Dermis blood vessel endothelial cell (primary cell): ENCODE measurements around the gene TGM6. TPM values are rescaled to one million over a fixed set of nuclear protein-coding genes. Genes with fewer than 3 reads are reported as not detected.

Experiments used
- DNase-seq: peaks from one replicate; pipeline ENCODE4 v3.0.0; 2010
- total RNA-seq: library from RNA; depleted of rRNA; stranded (reverse); fragments of >200 nt; gene quantifications from 2 replicates; pipeline ENCODE4 v1.2.3, GENCODE V29; 2014

The TGM6 gene
- not detected in 2 replicates for total RNA-seq

DNA sequence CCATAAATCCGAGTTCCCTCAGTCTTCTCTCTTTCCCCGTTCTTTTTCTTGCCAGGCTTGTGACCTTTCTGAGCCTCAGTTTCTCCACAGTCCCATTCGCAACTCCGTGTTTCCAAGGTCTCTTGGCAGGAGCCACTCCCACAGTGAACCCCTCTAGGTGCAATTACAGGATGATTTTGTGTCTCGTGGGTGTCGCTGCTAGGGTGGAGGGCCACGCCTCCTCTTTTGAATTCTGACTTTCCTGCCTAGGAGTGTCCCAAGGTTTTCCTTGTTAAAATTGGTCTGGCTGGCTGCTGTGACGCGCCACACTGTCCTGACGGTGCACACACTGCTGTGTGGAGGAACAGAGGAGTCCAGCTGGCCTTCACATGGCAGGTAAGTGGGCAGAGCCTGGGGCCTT lies at the start of gene TGM6:
Gene TGM6 (plus strand): TSS at position 301 of the 400 bp plus-strand sequence. CDS start 68 bp downstream, at position 369.
- no peak for DNase-seq

DNA sequence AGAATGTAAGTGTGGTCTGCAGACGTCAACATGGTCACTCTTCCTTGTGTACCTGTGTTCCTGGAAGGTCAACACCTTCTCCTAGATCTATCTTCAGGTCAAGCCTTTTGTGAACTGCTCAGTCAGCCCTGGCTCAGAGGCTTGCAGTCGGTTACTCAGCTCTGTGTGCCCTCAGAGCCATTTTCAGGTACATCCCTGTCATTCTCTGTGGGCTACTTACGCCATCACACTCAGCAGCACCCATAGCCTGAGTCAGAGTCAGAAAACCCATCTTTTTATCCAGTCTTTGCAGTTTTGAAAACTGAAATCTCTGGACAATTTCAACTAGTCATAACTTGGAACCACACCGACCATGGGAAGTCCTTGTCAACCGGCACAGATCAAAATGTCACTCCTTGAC lies 49.6 kb upstream of the TGM6 start:
- no peak for DNase-seq

DNA sequence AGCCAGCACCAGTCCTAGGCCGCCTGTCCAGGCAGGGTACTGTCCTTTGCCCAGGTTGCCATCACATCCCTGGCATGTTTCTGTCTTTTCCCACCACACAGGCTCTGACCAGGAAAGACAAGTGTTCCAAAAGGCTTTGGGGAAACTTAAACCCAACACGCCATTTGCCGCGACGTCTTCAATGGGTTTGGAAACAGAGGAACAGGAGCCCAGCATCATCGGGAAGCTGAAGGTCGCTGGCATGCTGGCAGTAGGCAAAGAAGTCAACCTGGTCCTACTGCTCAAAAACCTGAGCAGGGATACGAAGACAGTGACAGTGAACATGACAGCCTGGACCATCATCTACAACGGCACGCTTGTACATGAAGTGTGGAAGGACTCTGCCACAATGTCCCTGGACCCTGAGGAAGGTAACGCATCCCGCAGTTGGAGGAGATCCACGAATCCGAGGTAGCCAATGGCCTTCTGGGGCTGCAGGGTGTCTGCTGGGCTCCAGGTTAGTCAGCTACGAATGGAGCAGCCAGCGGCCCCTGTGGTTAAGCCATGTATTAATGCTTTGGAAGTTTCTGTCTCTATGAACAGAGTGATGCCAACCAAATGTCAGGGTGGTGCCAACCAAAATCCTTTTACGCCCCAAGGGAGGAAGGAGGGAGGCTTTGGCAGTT lies 48.7 kb upstream of the TGM6 start:
- no peak for DNase-seq

DNA sequence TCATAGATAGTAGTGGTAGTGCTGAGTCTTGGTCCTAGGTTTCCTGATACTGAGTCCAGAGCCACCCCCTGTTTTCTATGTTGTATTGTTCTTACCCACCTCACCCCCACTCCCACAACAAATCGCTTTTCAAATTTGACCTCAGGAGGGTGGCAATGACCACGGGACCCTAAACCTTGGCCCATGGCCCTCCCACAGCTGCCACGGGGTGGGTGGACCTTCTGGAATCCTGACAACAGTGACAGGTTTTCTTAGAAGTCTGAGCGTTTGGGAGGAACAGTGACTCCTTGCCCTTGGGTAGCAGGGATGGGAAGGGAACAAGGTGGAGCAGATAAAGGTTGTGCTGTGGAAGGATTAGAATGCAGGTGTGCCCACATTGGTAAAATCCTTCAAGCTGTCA lies 48.0 kb upstream of the TGM6 start:
- DNase-seq, result no peak

DNA sequence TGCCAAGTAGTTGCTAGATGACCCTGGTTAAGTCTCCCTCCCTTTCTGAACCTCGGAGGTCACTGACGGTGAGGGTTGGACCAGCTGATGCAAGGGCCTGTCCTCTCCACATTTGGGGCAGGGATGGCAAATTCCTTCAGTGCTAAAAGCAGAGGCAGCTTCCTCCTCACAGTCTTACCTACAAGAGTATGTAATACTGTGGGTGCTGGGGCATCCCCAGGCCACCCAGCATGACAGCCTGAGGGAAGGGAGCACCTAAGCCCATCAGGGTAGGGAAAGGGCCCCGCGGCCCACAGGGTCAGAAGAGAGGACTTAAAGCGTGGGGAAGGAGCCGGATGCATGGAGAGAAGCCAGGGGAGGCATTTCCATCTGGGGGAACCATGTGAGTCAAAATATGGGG lies 46.9 kb upstream of the TGM6 start:
- no peak for DNase-seq

DNA sequence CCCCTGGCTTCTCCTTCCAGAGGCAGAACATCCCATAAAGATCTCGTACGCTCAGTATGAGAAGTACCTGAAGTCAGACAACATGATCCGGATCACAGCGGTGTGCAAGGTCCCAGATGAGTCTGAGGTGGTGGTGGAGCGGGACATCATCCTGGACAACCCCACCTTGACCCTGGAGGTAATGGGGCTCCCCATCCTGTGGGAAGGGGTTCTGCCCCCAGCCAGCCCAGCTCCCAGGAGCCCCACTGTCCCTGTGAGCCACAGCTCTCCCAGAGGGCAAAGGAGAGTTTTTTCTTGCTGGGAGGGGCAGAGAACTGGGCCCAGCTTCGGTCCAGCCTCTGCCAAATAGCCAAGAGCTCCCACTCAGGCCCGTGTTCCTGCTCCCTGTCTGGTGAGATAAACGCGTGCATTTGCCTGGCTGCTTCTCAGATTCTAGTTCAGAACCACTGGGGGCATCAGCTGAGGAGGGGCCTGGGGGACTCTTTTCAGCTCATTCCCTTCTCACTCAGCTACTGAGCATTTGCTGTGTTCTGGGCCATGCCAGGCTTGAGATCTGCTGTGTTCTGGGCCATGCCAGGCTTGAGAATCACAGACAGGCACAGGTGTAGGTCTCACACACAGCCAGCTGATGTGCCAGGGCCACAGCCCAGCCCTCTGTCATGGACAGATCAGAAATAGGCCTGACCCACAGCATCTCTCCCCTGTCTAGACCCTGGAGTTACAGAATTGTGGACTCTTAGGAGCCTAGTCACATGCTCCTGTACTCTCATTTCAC lies 45.4 kb upstream of the TGM6 start:
- no peak for DNase-seq

DNA sequence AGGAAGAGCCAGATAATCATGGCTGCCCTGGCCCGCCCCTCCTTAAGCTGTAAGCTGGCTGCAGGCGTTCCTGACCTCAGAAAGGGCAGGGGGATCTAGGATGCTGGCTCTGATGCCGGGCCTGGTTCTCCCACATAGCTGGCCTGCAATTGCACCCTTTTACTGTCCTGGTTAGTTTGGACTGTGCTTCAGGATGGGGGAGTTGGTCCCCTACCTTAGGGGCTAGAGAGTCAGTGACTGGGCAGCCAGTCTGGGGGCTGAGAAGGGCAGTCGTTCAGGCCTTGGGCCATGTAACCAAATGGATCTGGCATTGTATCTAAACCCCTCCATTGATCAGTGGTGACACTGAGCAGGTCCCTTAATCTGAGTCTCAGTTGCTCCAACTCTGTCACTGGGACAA lies 44.2 kb upstream of the TGM6 start:
- DNase-seq, result no peak

DNA sequence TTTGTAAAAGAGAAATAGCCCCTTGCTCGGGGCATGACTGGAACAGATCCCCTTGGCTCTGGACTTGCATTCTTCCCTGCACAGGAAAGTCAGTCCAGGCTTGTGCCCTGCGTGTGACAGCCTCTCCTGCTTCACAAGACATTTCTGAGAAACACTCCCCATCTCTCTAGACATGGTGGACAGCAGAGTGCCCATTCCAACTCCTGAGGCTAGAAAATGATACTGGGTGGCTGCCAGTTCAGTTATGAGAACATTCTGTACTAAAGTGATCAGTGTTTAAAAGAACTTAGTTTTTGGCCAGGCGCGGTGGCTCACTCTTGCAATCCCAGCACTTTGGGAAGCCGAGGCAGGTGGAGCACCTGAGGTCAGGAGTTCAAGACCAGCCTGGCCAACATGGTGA lies 43.6 kb upstream of the TGM6 start:
- DNase-seq, result no peak

DNA sequence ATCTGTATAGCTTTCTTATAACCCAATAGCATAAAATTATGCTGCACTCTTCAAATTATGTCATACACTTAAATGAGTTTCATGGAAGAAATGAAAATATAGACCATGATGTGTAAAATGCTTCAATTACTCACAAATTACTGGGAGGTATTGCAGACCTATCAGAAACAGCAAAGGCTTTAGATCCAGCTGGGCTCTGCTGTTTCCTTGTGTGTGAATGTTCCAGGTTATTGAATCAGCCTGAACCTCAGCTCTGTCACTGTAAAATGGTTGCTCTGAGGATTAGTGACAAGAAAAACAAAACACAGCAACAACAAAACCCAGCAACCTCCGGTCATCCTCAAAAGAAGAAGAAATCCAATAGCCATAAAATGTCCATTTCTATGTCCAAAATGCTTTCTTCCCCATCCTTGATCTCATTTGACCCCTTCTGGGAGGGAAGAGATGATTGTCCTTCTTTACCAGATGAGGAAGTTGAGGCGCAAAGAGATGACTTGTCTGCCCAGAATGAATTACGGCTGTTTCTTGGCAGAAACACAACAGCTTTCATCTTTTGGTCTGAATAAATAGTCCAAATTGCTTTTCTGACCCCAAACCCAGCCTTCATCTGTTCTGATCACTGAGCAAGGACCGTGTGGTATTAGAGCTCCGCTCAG lies 42.2 kb upstream of the TGM6 start:
- DNase-seq, result no peak

DNA sequence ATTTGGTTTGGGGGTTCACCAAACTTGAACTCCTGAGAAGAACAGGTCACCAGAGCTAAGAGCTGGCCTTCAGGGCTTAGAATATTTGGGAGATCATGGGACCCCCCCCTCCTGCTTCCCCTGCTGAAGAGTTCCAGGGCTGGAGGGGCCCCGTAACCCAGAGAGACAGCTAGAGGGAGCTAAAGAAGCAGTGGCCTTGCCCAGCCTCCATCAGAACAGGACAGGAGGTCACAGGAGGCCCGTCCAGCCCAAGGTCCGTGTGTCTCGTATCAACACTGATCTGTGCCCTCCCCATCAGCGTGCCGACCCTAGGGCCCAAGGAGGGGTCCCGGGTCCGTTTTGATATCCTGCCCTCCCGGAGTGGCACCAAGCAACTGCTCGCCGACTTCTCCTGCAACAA lies 40.6 kb upstream of the TGM6 start:
- no peak for DNase-seq

DNA sequence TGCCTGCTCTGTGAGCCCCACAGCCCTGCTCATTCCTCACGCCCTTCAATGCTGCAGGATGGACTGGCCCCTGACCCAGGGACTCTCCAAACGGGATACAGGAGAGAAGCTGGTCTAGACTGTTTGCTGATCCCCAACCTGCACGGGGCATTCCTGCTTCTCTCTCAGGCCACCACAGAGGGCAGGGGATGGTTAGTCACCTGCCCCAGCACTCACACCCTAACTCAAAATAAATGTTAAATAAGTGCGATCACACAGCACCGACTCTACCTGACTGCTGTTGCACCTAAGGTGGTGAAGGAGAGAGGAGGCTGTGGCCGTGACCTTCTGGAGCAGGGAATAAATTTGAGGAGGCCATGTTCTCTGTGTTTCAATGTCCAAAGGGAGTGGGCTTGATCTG lies 39.9 kb upstream of the TGM6 start:
- no peak for DNase-seq

DNA sequence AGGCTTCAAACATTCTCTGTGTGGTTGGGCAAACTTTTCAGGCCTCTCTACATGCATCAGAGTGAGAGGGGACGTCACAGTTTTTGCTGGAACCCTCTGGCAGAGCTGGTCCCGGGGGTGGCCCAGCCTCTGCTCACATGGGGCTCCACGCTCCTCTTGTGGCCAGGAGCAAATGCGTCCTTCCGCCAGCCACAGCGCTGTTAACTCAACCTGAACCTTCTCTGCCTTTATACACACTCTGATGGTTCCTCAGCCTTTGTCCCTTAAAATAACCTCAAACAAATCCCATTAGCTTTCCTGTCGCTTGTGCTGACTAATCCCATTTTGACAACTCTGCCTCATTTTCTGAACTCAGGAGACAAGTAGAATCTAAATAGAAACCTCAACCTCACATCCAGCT lies 39.4 kb upstream of the TGM6 start:
- DNase-seq, result no peak

DNA sequence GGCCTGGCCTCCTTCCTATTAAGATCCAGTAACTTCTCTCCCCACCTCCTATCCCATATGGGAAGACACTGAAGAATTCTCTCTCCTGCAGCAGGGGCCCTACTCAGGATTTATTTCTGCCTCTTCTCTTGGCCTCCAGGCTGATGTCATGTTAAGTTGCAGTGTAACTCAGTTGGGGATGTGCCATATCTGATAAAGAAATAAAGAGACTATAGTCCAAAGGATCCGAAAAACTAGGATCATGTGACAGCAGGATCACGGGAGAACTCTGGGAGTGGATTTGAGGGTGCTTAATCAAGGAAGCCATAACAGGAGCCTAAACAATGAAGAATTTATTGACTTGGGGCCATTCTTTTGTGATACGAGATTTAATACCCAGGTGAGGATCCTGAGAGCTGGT lies 38.5 kb upstream of the TGM6 start:
- no peak for DNase-seq

DNA sequence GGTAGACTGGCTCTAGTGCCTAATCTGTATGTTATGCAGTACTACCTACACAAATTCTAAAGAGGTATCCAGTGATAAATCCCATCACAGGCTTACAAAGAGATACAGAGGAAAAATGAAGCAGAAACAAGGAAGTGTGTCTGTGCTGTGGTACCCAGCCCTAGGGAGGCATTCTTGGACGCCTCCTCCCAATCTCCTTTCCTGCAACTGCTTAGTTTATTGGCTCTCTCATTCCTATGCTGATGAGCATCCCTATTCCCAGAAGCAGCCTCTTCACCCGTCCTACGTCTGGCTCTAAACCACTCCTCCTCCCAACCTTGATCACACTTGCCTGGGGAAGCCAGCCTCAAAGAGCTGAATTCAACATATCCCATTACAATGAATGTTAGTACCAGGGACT lies 34.5 kb upstream of the TGM6 start:
- DNase-seq, result no peak

DNA sequence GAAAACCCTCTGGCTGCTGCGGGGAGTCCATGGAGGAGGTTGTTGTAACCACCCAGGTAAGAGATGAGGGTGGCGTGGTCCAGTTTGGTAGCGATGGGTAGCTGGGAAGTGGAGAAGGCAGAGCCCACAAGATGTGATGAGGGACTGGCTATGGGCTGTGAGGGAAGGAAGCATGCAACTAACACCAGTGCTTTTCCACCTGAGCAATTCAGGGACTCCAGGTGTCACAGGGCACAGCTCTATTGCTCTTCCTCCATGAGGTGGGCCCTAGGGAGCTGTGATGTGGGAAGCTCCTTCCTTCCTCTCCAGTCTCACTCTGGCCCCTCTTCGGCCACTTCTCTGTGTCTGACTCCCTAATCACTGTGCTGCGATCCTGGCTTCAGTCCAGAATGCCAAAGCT lies 32.4 kb upstream of the TGM6 start:
- no peak for DNase-seq

DNA sequence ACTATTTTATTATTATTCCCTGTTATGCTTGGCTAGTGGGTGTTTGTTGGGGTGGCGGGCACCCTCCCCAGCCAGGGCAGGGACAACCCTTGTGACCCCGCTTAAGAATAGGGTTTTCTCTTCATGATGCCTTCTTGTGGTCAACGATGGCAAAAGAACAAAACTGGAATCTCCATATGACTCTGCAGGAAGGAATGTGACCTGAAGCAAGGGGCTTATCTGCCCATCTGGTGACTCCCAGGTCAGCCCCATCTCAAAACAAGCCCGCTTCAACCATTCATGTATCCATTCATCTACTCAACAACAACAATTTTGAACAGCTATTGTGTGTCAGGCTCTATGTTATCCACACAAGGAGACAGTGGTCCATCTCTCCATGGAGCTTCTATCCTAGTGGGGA lies 30.9 kb upstream of the TGM6 start:
- DNase-seq, result no peak

DNA sequence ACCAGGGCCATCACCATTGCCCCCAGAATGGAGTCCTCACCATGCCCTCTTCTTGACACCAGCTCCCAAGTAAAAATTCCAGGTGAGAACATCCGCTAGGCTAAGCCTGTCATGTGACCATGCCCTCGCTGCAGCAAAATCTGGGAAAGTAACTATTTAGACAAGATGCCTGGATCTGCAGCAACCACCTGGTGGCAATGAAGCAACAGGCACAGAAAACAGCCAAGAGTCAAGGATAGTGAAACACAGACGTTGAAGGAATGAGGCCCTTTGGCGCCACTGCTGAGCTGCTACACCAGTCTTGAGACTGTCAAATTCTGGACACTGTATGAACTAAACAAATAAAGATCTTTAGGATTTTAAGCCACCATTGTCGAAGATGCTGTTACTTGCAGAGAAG lies 30.1 kb upstream of the TGM6 start:
- DNase-seq, result no peak

DNA sequence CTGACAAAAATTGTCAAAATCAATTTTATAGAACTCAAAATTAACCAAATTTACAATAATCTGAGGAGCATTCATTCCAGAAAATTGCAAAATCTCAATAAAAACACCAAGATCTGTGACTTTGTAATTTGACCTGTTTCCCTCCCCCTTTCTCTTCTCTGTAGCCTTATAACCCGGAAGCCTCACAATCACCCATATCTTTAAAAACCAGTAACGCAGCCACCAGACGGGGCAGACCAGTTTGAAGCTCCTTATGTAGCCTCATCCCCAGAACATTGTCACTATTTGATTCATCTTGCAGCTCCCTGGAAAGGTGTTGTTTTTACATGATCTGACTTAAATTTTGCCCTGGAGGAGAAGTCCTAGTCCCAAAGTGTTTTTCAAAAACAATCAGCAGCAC lies 27.5 kb upstream of the TGM6 start:
- no peak for DNase-seq

DNA sequence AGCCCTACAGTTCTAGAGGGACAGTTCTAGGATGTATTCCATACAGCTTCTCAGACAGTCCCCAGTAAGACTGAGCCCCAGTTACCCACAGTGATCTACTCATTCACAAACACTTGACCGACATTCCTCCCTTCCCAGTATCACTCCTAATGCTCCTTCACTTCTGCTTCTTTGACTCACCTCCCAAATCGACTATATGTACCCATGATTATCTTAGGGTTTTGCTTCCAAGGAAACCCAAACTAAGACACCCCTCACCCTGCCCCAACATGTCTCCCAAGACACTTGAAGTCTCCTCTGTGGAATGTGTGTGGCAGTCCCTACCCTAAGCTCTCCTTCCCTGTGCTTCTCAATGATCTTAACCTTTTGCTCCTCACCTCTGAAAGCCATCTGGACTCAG lies 23.6 kb upstream of the TGM6 start:
- no peak for DNase-seq

DNA sequence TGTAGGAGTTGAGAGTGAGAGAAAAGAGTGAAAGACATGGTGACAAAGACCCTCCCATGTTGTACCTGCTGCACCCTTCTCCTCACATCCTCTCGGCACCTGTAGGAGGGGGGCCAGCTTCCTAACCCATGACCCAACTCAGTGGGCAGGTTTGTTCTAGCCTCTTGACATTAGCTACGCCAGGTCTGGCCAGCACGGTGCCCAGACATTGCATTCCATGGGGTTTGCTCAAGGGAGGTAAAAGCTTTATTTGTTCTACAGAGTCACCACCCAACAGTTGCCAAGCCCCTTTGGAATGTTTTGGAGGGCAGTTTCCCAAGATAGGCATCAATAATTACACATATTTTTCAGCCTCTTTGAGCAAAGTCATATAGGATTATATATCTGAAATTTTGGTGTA lies 22.7 kb upstream of the TGM6 start:
- DNase-seq, result no peak

DNA sequence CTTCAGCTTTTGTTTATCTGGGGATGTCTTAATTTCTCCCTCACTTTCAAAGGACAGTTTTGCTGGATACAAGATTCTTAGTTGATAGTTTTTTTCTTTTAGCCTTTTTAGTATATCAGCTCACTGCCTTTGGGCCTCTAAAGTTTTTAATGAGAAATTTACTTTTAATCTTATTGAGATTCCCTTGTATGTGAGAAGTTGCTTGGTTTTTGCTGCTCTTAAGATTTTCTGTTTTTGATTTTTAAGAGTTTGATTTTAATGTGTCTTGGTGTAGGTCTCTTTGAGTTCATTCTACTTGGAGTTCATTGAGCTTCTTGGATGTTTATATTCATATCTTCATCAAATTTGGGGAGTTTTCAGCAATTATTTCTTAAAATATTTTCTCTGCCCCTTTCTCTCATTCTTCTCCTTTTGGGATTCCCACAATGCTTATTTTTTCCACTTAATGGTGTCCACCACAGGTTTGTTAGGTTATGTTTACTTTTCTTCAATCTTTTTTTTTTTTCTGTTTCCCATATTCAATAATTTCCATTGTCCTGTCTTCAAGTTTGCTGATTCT lies 19.6 kb upstream of the TGM6 start:
- DNase-seq, result no peak

DNA sequence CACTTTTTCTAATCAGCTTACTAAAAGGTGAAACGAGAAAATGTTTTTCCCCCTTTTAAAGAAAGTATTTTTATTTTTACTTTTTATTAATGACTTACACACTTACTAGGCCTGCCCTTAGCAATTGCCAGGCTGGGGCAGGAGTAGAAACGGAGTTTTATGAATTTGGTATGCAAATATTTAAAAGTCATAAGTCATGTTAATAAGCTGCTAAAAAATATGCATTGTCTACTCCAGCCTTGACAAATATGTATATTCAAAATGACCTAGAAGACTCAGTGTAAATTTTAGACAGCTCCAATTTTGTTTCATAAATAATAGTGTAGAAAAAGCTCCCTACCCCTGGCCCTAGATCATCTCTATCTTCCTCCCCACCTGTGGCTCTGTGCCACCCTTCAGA lies 17.5 kb upstream of the TGM6 start:
- DNase-seq, result no peak

DNA sequence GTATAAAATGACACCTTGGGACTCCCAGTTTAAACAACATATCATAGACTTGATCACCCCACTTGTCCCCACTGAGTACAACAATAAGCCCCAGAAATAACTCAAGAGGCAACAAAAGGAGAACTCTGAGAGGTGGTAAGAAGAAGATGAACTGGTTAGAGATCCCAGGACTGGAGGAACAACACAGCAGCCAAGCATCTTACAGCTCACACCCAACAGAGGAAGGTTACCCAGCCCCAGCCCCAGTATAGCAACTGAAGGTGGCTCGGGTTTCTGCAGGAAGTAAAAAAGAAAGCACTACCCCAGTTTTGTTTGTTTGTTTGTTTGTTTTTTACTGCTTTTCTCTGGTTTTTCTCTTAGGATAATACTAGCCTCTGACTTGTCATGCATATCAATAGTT lies 17.1 kb upstream of the TGM6 start:
- DNase-seq, result peak; percentile 13

DNA sequence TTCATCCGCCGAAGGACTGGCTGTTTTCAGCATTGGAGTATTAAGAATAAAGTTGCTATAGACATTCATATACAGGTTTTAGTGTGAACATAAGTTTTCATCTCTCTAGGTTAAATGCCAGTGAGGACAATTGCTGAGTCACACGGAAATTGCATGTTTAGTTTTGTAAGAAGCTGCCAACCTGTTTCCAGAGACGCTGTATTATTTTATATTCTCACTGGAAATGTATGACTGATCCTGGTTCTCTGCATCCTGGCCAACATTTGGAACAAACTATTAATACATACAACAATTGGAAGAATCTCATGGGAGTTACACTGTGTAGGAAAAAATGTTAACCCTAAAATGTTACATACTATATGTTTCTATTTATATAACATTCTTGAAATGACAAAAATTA lies 16.7 kb upstream of the TGM6 start:
- peak; percentile 89 for DNase-seq
